Sigmoid colon (tissue), 4 donors: ENCODE results near the gene LEF1.

Experiments
- CTCF ChIP-seq, 4 experiments: fragments of 450-650 bp in 3 of 4; fragments of 200-600 bp in 1 of 4; IDR thresholded peaks; one replicate each; pipeline ENCODE4 v1.5.1; 2016 to 2019; ENCODE audit warnings: antibody characterized with exemption in 4 of 4, mild to moderate bottlenecking in 3 of 4, moderate library complexity in 2 of 4
- EP300 ChIP-seq, 4 donors: sonication (generic); formaldehyde crosslinking; IDR thresholded peaks; one replicate each; pipeline ENCODE4 v1.6.1; 2017; ENCODE audit warnings: antibody characterized with exemption in 4 of 4
- POLR2AphosphoS5 ChIP-seq, 4 donors: sonication (generic); formaldehyde crosslinking; IDR thresholded peaks; one replicate each; pipeline ENCODE4 v1.6.1; 2017; ENCODE audit warnings: antibody characterized with exemption in 4 of 4

- TF ChIP-seq CTCF (IDR thresholded peaks at IDR 0.05) (no peak), EP300 (IDR thresholded peaks at IDR 0.05) (no peak), POLR2AphosphoS5 (IDR thresholded peaks at IDR 0.05) (no peak)
These were observed 23.3 kb upstream of the LEF1 start for GRCh38 chr4:108192056-108192455.
